CD4-positive, alpha-beta T cell treated with Interleukin-21 for 1 hour (primary cell): Measurements from ENCODE around the gene ZNF559.

Experiments used
- DNase-seq: peaks from one replicate; pipeline ENCODE4 v3.0.0-alpha.2; 2020

The ZNF559 gene

DNA sequence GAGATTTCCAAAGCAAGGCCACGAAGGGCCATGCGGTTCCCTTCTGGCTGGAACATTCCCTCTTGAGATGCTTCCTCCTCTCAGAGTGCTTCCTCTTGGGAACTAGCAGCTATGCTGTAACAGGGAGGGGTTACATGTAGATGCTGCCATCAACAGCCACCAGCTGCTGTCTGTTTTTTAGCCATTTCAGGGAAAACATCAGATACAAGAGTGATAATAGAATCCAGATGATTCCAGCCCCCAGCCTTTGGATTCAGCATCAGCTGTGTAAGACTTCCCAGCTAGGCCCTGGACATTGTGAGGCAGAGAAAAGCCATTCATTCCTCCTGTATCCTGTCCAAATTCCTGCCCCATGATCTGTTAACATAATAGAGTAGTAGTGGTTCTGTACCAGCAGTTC is 30.7 kb downstream of the ZNF559 start:
- DNase-seq, result no peak

DNA sequence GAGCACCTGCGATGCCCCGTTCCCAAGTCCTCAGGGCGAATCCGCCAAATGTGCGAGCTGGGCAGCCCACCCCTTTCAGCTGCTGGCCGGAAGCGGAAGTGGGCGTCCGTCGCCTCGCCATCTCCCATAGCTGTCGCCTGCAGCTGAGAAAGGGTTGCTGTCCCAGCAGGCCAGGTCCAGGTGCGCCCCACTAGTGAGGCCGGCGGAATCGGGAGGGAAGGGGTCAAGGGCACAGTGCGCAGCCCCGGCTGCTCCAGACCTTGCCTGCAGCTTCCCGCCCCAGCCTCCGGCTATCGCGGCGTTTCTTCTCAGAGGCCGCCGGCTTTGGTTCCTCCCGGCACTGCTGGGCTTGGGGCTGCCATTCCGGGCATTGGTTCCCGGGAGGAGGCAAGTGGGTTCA is 38.9 kb downstream of the ZNF559 start, which contains the start of gene ZNF177:
Gene ZNF177, plus strand, starts transcription at position 109 of the 400 bp plus-strand sequence. CDS start 15,299 bp downstream, outside the sequence.
- DNase-seq, result no peak

DNA sequence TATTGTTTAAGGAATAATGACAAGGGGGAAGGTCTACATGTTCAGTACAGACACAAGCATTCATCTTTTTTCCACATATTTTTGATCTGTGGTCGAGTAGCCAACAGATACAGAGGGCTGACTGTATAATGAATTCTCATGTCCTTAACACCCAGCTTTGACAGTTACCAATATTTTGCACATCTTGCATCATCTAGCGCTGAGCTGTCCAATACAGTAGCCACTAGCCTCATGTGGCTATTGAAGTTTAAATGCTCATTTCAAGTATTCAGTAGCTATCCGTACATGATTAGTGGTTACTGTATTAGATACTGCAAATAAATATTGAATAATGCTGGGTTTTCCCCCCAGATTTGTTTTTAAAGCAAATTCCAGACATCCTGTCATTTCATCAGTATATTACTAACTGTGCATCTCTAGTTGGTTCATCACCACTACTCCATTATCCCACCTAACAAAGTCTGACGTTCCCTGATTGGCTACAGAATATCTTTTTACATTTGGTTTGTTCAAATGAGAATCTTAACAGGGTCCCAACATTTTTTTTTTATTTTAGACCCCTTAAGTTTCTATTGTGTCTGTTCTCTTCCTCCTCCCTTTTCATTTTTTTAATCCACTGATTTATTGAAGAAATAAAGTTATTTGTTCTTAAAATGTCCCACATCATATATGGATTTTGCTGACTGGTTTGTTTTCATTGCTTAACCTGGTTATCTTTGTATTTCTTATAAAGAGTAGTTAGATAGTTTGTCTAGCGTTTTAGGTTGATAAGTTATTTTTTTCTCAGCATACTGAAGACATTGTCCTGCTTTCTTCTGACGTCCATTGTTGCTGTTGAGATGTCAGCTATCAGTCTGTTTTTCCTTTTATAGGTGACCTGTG is 47.0 kb downstream of the ZNF559 start:
- no peak for DNase-seq

DNA sequence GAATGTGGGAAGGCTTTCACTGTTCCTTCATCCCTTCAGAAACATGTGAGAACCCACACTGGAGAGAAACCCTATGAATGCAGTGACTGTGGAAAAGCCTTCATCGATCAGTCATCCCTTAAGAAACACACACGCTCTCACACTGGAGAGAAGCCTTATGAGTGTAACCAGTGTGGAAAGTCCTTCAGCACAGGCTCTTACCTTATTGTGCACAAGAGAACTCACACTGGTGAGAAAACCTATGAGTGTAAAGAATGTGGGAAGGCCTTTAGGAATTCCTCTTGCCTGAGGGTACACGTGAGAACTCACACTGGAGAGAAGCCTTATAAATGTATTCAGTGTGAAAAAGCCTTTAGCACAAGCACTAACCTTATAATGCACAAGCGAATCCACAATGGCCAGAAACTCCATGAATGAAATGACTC is 57.4 kb downstream of the ZNF559 start:
- no peak for DNase-seq
